Left ventricle myocardium inferior (tissue), 1 donor: ENCODE data around the gene JHY. TPM values are rescaled to one million over a fixed set of nuclear protein-coding genes. Genes with fewer than 3 reads are reported as not detected.

ENCODE experiments used
- DNase-seq: peaks from one replicate; pipeline ENCODE4 v3.0.0-alpha.2; 2020
- H3K27ac ChIP-seq: fragments of 200-600 bp; replicated peaks from 2 replicates; pipeline ENCODE4 v1.8.0; 2021
- H3K27me3 ChIP-seq: fragments of 200-600 bp; 2 replicates; pipeline ENCODE4 v1.8.0; 2021; ENCODE audit warnings: low read depth
- H3K36me3 ChIP-seq: fragments of 200-600 bp; 2 replicates; pipeline ENCODE4 v1.8.0; 2021
- H3K4me1 ChIP-seq: fragments of 200-600 bp; 2 replicates; pipeline ENCODE4 v1.8.0; 2021
- H3K4me3 ChIP-seq: fragments of 200-600 bp; 2 replicates; pipeline ENCODE4 v1.8.0; 2021; ENCODE audit warnings: mild to moderate bottlenecking, moderate library complexity
- H3K9me3 ChIP-seq: fragments of 200-600 bp; replicated peaks from 2 replicates; pipeline ENCODE4 v1.8.0; 2021
- intact Hi-C: fragments of 100-400 bp; cut with micrococcal nuclease; formaldehyde crosslinking; loops from one replicate; pipeline ENCODE4 v1.11.0; 2022
- total RNA-seq: library from RNA; stranded (reverse); fragmentation: NEBNext Ultra II Directional; extraction: Animal tissue kit (Norgen Biotek cat#: 25700); gene quantifications from one replicate; pipeline ENCODE4 v1.2.1, GENCODE V29; 2021
- TF ChIP-seq, protein P1 (sequence below): fragments of 200-600 bp; IDR thresholded peaks from 2 replicates; pipeline ENCODE4 v1.8.0; 2021; ENCODE audit warnings: antibody characterized with exemption, mild to moderate bottlenecking, borderline replicate concordance
- donor health status: DM: no; HTN: yes; CAD: no; lungs with severe emphysema.

Gene JHY
- total RNA-seq, 1 donor from 2014 or later, result 1.8 TPM

DNA sequence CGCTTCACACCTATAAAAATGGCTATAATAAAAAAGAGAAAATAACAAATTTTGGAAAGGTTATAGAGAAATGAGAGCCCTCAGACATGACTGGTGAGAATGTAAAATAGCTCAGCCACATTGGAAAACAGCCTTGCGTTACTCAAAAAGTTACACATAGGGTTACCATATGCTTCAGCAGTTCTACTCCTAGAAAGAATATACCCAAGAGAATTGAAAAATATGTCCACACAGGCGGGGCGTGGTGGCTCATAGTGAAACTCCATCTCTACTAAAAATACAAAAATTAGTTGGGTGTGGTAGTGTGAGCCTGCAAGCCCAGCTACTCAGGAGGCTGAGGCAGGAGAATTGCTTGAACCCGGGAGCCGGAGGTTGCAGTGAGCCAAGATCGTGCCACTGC lies 7.6 kb upstream of the JHY start:
- H3K4me3 ChIP-seq, result no peak overlapping the region
- H3K9me3 ChIP-seq, result no peaks in the 10 kb centered on the region
- no peaks in the 10 kb centered on the region for H3K4me1 ChIP-seq
- no peak for DNase-seq
- peaks cover 27% of the 10 kb centered on the region for H3K27me3 ChIP-seq
- H3K27ac ChIP-seq, result no peak overlapping the region
- TF ChIP-seq, protein P1, sequence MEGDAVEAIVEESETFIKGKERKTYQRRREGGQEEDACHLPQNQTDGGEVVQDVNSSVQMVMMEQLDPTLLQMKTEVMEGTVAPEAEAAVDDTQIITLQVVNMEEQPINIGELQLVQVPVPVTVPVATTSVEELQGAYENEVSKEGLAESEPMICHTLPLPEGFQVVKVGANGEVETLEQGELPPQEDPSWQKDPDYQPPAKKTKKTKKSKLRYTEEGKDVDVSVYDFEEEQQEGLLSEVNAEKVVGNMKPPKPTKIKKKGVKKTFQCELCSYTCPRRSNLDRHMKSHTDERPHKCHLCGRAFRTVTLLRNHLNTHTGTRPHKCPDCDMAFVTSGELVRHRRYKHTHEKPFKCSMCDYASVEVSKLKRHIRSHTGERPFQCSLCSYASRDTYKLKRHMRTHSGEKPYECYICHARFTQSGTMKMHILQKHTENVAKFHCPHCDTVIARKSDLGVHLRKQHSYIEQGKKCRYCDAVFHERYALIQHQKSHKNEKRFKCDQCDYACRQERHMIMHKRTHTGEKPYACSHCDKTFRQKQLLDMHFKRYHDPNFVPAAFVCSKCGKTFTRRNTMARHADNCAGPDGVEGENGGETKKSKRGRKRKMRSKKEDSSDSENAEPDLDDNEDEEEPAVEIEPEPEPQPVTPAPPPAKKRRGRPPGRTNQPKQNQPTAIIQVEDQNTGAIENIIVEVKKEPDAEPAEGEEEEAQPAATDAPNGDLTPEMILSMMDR, result no peak
- H3K36me3 ChIP-seq, result no peaks in the 10 kb centered on the region
- intact Hi-C loops, result no loop called here

DNA sequence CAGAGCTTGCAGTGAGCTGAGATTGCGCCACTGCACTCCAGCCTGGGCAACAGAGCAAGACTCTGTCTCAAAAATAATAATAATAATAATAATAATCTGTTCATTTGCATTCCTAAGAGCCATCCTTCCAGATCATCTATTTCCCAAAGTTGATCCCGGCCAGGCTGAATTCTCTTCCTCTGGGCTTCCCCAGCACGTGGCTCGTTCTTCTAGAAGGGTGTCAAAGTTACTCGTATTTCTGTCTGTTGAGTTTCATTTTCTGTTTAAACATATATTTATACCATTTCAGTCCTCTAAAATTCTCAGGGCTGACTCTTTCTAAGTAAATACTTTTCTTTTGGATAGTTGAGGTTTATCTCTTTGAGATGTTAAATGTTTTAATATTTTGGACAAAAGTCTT lies 4.8 kb upstream of the JHY start:
- no peak overlapping the region for H3K27ac ChIP-seq
- no peaks in the 10 kb centered on the region for H3K9me3 ChIP-seq
- H3K4me1 ChIP-seq, result peaks cover 3% of the 10 kb centered on the region
- H3K27me3 ChIP-seq, result peaks cover 42% of the 10 kb centered on the region
- H3K4me3 ChIP-seq, result no peak overlapping the region
- TF ChIP-seq, protein P1, result no peak
- no peaks in the 10 kb centered on the region for H3K36me3 ChIP-seq
- intact Hi-C loops, result no loop called here
- DNase-seq, result no peak

DNA sequence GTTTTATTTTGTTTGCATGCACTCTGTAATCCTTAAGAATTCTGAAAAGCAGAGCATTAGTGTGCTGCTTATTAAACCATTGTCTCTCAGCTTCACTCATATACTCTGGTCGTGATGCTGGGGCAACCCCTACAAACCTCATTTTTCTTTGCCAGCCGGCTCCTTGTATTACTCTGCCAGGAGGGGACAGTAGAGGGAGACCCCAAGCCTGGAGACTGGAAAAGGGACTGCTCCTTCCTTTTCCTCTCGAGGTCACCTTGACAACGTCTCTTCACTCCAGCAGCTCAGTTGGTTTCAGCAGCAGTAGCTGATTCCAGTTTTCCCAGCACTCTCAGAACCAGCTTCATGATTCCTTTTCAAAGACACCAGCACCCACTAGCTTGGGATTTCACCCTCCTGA lies 2.8 kb upstream of the JHY start:
- no peak for DNase-seq
- H3K27ac ChIP-seq, result no peak overlapping the region
- H3K27me3 ChIP-seq, result peaks cover 38% of the 10 kb centered on the region
- peaks cover 14% of the 10 kb centered on the region for H3K4me1 ChIP-seq
- no peaks in the 10 kb centered on the region for H3K9me3 ChIP-seq
- intact Hi-C loops, result no loop called here
- no peaks in the 10 kb centered on the region for H3K36me3 ChIP-seq
- TF ChIP-seq, protein P1, result no peak
- no peak overlapping the region for H3K4me3 ChIP-seq

DNA sequence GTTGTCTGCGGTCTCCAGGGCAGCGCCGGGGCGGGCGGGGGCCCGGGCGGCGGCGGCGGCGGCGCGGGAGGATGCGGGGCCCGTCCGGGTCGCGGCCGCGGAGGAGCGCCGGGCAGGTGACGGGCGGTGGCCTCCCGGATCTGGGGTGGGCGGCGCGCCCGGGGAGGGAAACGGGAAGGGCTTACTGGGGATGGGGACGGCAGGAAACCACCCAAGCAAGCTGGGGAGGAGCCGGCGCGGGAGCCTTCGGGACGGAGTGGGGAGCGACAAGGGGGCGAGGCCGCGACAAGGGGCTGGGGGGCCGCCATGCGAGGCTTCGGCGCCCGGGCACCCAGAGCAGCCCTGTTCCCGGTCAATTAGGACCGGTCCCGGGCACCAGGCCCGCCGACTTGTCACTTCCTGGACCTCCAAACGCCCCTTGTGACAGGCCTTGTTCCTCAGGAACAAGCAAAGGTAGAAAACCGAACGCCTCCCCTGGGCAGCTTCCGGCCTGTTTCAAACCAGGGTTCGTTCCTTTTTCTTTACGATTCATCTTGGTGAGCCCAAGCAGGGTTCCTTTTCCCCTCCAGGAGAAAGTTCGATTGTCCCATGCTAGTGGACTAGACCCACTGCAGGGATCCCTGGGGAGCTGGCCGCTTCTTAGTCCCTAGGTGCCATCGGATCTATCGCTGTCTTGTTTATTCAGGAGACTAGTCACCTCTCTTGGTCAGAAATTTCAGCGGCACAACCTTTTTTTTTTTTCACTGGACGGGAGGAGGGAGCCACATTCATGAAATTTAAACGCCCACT lies 492 bp downstream of the JHY start:
- Histone ChIP-seq H3K36me3 (no peaks in the 10 kb centered on the region), H3K4me1 (peaks cover 14% of the 10 kb centered on the region), H3K27me3 (peaks cover 34% of the 10 kb centered on the region), H3K9me3 (no peaks in the 10 kb centered on the region), H3K4me3 (peak overlapping the region; percentile 68), H3K27ac (peak overlapping the region; percentile 62)
- TF ChIP-seq, protein P1, result no peak
- intact Hi-C loops, result no loop called here
- peak; percentile 55 for DNase-seq

DNA sequence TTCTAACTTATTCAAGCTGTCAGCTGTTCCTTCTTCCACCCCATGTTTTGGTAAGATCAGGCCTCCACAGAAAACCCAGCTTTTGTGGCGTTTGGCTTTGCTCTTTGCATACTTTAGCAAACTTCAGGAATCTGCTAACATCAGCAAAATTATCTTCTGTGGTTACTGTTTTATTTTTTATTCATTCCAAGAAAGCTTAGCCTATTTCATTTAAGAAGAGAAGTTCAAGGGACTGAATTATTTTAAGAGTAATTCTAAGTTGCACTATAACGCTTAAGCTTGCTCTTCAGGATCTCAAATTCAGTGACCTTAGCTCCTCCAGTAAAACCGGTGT lies 1.1 kb downstream of the JHY start:
- Histone ChIP-seq H3K4me3 (peak overlapping the region; percentile 68), H3K9me3 (no peaks in the 10 kb centered on the region), H3K27me3 (peaks cover 29% of the 10 kb centered on the region), H3K27ac (peak overlapping the region; percentile 62), H3K4me1 (peaks cover 14% of the 10 kb centered on the region), H3K36me3 (no peaks in the 10 kb centered on the region)
- no peak for DNase-seq
- TF ChIP-seq, protein P1, result no peak
- intact Hi-C loops, result no loop called here
